HepG2 (cell line): ENCODE results near the gene PPM1M. TPM values are rescaled to one million over a fixed set of nuclear protein-coding genes. Genes with fewer than 3 reads are reported as not detected.

Source experiments
- ARNT2 ChIP-seq: sonication (generic); formaldehyde crosslinking; IDR thresholded peaks from 2 replicates; pipeline ENCODE4 v1.8.0; 2022; ENCODE audit warnings: mild to moderate bottlenecking, low read depth, missing genetic modification reagents, moderate library complexity
- CEBPB ChIP-seq: IDR thresholded peaks from 2 replicates; pipeline ENCODE4 v1.6.1; 2011; ENCODE audit warnings: low read depth, low read length, improper control_type of control experiment, borderline replicate concordance
- FOXK2 ChIP-seq: fragments of 450-650 bp; IDR thresholded peaks from 2 replicates; pipeline ENCODE4 v1.6.1; 2016
- MAFG ChIP-seq: sonication (generic); formaldehyde crosslinking; IDR thresholded peaks from 2 replicates; pipeline ENCODE4 v1.5.1; 2020; ENCODE audit warnings: mild to moderate bottlenecking, missing genetic modification reagents
- MBNL3 ChIP-seq: fragments of 250-450 bp; sonication (Bioruptor Pico); conservative IDR thresholded peaks from 2 replicates; pipeline ENCODE4 v1.8.0; 2022; ENCODE audit warnings: mild to moderate bottlenecking, inconsistent platforms
- NCOR1 ChIP-seq: fragments of 200-600 bp; sonication (generic); IDR thresholded peaks from 2 replicates; pipeline ENCODE4 v1.7.0; 2017; ENCODE audit warnings: antibody characterized with exemption, low read length, borderline replicate concordance
- ZFP37 ChIP-seq: sonication (generic); formaldehyde crosslinking; IDR thresholded peaks from 2 replicates; pipeline ENCODE4 v1.4.0; 2020; ENCODE audit warnings: missing genetic modification reagents, borderline replicate concordance
- ZNF331 ChIP-seq: sonication (generic); formaldehyde crosslinking; IDR thresholded peaks from 2 replicates; pipeline ENCODE4 v1.4.0; 2020; ENCODE audit warnings: missing genetic modification reagents
- ZNF709 ChIP-seq: sonication (generic); formaldehyde crosslinking; IDR thresholded peaks from 2 replicates; pipeline ENCODE4 v1.5.0; 2020; ENCODE audit warnings: mild to moderate bottlenecking, missing genetic modification reagents
- polyA plus RNA-seq, 8 experiments: library from polyadenylated mRNA; depleted of rRNA in 3 of 8; stranded (reverse) in 7 of 8; unstranded in 1 of 8; fragments of >200 nt; fragmentation: Illumina TruSeq in 4 of 8; extraction: Trizol in 4 of 8; gene quantifications; 2 replicates each; pipeline versions ENCODE4 v1.2.1 to v1.2.3, GENCODE V29; 2011 to 2016; ENCODE audit warnings: low read depth in 4 of 8, missing spikeins in 1 of 8, mixed read lengths in 1 of 8; ENCODE audit not compliant: insufficient read depth in 1 of 8
- total RNA-seq, 5 experiments: library from RNA; depleted of rRNA; stranded (reverse); fragments of >200 nt; fragmentation: Illumina TruSeq; extraction: Trizol; gene quantifications; 2 replicates each; pipeline ENCODE4 v1.2.3, GENCODE V29; 2016; ENCODE audit warnings: low read depth in 1 of 5
- TF ChIP-seq, protein P1 (sequence below): sonication (generic); formaldehyde crosslinking; IDR thresholded peaks from 2 replicates; pipeline ENCODE4 v1.9.0; 2022; ENCODE audit warnings: missing genetic modification reagents, mild to moderate bottlenecking, borderline replicate concordance
- TF ChIP-seq, protein P2 (sequence below): IDR thresholded peaks from 2 replicates; pipeline ENCODE4 v1.6.1; 2018; ENCODE audit warnings: missing genetic modification reagents, mild to moderate bottlenecking, missing compliant biosample characterization
- TF ChIP-seq, protein P3 (sequence below): sonication (generic); formaldehyde crosslinking; IDR thresholded peaks from 2 replicates; pipeline ENCODE4 v1.4.0; 2020; ENCODE audit warnings: missing genetic modification reagents
- TF ChIP-seq, protein P4 (sequence below): IDR thresholded peaks from 2 replicates; pipeline ENCODE4 v1.6.1; 2012; ENCODE audit warnings: low read length, improper control_type of control experiment
- TF ChIP-seq, protein P5 (sequence below): sonication (generic); formaldehyde crosslinking; IDR thresholded peaks from 2 replicates; pipeline ENCODE4 v1.4.0; 2020; ENCODE audit warnings: missing genetic modification reagents

Gene PPM1M
- total and polyA plus RNA-seq, 2 of the 13 experiments (the other 11 are each of a cell fraction or from before 2014, with no cell fraction given) = 2.5 to 5.9 TPM

DNA sequence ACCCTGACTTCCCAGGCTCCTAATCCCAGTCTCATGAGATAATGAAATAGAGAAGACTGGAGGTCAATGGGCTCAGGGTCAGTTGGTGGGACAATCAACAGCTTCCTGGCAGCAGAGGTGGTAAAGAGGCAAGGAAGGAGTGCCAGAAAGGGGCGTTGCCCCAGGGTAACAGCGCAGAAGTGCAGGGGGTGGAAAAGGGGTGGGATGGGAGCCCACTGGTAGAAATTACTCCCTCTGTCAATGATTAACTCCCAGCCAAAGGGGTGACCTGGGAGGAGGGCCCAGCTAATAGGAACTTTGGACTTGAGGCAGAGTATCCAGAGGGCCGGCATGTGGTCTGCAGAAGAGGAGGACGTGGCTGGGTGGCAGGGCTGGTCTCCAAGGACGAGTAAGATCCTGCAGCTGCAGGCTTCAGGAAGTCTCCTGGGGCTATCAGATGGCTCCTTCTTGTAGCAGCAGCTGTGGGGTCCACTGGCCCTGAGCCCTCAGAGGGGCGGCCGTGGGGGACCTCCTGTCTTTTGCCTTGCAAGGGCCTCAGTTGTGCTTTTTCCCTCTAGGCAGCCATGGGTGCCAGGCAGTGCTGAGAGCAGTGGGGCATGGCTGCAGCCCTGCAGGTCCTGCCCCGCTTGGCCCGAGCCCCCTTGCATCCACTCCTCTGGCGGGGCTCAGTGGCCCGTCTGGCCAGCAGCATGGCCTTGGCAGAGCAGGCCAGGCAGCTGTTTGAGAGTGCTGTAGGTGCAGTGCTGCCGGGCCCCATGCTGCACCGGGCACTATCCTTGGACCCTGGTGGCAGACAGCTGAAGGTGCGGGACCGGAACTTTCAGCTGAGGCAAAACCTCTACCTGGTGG lies 44.4 kb downstream of the PPM1M start (continued):
- TF ChIP-seq ARNT2 (CRISPR knock-in tag) (no peak; the same call in none of the 2 replicates), ZFP37 (CRISPR knock-in tag) (no peak), NCOR1 (peak; percentile 81), ZNF709 (CRISPR knock-in tag) (peak; percentile 82; the same call in 1 of the 2 replicates), MAFG (CRISPR knock-in tag) (0 out of 2 replicates have a peak, but pooled peaks have one; percentile 8), FOXK2 (no peak), MBNL3 (no peak), CEBPB (no peak), ZNF331 (CRISPR knock-in tag) (peak; percentile 51; the same call in 1 of the 2 replicates)
- TF ChIP-seq, protein P1, sequence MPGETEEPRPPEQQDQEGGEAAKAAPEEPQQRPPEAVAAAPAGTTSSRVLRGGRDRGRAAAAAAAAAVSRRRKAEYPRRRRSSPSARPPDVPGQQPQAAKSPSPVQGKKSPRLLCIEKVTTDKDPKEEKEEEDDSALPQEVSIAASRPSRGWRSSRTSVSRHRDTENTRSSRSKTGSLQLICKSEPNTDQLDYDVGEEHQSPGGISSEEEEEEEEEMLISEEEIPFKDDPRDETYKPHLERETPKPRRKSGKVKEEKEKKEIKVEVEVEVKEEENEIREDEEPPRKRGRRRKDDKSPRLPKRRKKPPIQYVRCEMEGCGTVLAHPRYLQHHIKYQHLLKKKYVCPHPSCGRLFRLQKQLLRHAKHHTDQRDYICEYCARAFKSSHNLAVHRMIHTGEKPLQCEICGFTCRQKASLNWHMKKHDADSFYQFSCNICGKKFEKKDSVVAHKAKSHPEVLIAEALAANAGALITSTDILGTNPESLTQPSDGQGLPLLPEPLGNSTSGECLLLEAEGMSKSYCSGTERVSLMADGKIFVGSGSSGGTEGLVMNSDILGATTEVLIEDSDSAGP (CRISPR knock-in tag) = peak; percentile 63
- TF ChIP-seq, protein P2, sequence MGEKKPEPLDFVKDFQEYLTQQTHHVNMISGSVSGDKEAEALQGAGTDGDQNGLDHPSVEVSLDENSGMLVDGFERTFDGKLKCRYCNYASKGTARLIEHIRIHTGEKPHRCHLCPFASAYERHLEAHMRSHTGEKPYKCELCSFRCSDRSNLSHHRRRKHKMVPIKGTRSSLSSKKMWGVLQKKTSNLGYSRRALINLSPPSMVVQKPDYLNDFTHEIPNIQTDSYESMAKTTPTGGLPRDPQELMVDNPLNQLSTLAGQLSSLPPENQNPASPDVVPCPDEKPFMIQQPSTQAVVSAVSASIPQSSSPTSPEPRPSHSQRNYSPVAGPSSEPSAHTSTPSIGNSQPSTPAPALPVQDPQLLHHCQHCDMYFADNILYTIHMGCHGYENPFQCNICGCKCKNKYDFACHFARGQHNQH (CRISPR knock-in tag) = peak; percentile 91
- TF ChIP-seq, protein P3, sequence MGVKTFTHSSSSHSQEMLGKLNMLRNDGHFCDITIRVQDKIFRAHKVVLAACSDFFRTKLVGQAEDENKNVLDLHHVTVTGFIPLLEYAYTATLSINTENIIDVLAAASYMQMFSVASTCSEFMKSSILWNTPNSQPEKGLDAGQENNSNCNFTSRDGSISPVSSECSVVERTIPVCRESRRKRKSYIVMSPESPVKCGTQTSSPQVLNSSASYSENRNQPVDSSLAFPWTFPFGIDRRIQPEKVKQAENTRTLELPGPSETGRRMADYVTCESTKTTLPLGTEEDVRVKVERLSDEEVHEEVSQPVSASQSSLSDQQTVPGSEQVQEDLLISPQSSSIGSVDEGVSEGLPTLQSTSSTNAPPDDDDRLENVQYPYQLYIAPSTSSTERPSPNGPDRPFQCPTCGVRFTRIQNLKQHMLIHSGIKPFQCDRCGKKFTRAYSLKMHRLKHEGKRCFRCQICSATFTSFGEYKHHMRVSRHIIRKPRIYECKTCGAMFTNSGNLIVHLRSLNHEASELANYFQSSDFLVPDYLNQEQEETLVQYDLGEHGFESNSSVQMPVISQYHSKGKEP (CRISPR knock-in tag) = no peak
- TF ChIP-seq, protein P4, sequence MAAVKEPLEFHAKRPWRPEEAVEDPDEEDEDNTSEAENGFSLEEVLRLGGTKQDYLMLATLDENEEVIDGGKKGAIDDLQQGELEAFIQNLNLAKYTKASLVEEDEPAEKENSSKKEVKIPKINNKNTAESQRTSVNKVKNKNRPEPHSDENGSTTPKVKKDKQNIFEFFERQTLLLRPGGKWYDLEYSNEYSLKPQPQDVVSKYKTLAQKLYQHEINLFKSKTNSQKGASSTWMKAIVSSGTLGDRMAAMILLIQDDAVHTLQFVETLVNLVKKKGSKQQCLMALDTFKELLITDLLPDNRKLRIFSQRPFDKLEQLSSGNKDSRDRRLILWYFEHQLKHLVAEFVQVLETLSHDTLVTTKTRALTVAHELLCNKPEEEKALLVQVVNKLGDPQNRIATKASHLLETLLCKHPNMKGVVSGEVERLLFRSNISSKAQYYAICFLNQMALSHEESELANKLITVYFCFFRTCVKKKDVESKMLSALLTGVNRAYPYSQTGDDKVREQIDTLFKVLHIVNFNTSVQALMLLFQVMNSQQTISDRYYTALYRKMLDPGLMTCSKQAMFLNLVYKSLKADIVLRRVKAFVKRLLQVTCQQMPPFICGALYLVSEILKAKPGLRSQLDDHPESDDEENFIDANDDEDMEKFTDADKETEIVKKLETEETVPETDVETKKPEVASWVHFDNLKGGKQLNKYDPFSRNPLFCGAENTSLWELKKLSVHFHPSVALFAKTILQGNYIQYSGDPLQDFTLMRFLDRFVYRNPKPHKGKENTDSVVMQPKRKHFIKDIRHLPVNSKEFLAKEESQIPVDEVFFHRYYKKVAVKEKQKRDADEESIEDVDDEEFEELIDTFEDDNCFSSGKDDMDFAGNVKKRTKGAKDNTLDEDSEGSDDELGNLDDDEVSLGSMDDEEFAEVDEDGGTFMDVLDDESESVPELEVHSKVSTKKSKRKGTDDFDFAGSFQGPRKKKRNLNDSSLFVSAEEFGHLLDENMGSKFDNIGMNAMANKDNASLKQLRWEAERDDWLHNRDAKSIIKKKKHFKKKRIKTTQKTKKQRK = no peak
- TF ChIP-seq, protein P5, sequence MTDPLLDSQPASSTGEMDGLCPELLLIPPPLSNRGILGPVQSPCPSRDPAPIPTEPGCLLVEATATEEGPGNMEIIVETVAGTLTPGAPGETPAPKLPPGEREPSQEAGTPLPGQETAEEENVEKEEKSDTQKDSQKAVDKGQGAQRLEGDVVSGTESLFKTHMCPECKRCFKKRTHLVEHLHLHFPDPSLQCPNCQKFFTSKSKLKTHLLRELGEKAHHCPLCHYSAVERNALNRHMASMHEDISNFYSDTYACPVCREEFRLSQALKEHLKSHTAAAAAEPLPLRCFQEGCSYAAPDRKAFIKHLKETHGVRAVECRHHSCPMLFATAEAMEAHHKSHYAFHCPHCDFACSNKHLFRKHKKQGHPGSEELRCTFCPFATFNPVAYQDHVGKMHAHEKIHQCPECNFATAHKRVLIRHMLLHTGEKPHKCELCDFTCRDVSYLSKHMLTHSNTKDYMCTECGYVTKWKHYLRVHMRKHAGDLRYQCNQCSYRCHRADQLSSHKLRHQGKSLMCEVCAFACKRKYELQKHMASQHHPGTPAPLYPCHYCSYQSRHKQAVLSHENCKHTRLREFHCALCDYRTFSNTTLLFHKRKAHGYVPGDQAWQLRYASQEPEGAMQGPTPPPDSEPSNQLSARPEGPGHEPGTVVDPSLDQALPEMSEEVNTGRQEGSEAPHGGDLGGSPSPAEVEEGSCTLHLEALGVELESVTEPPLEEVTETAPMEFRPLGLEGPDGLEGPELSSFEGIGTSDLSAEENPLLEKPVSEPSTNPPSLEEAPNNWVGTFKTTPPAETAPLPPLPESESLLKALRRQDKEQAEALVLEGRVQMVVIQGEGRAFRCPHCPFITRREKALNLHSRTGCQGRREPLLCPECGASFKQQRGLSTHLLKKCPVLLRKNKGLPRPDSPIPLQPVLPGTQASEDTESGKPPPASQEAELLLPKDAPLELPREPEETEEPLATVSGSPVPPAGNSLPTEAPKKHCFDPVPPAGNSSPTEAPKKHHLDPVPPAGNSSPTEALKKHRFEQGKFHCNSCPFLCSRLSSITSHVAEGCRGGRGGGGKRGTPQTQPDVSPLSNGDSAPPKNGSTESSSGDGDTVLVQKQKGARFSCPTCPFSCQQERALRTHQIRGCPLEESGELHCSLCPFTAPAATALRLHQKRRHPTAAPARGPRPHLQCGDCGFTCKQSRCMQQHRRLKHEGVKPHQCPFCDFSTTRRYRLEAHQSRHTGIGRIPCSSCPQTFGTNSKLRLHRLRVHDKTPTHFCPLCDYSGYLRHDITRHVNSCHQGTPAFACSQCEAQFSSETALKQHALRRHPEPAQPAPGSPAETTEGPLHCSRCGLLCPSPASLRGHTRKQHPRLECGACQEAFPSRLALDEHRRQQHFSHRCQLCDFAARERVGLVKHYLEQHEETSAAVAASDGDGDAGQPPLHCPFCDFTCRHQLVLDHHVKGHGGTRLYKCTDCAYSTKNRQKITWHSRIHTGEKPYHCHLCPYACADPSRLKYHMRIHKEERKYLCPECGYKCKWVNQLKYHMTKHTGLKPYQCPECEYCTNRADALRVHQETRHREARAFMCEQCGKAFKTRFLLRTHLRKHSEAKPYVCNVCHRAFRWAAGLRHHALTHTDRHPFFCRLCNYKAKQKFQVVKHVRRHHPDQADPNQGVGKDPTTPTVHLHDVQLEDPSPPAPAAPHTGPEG = 0 out of 2 replicates have a peak, but pooled peaks have one; percentile 17
